SIG-M5 (cell line): ENCODE data around the gene ZDHHC19.
"Not testable (repeated sequence)": the region's sequence is repeated elsewhere in the genome, so short reads cannot be mapped to it uniquely, and the experiment has no call there.

Experiments
- DNase-seq: peaks from one replicate; lab custom pipeline; 2025; lab: John Stamatoyannopoulos, UW

The ZDHHC19 gene

GRCh38 chr3:196225086-196225485 lies 13.9 kb upstream of the ZDHHC19 start:
- no peak for DNase-seq

- no peak for DNase-seq
These were observed 11.8 kb upstream of the ZDHHC19 start for GRCh38 chr3:196222876-196223595.

DNA sequence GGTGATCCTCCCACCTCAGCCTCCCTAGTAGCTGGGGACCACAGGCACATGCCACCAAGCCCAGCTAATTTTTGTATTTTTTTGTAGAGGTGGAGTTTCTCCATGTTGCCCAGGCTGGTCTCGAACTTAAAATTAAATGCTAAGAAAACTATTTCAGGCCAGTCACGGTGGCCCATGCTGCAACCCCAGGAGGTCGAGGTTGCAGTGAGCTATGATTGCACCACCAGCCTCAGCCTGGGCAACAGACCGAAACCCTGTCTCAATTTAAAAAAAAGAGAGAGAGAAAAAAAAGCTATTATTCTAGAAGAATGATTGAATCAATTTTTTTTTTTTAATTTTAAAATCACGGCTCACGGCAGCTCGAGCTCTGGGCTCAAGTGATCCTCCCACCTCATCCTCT lies 9.8 kb upstream of the ZDHHC19 start:
- no peak for DNase-seq

- no peak for DNase-seq
These were observed 9.4 kb upstream of the ZDHHC19 start for GRCh38 chr3:196220587-196220986.

GRCh38 chr3:196219970-196220311 lies 8.7 kb upstream of the ZDHHC19 start:
- no peak for DNase-seq

DNA sequence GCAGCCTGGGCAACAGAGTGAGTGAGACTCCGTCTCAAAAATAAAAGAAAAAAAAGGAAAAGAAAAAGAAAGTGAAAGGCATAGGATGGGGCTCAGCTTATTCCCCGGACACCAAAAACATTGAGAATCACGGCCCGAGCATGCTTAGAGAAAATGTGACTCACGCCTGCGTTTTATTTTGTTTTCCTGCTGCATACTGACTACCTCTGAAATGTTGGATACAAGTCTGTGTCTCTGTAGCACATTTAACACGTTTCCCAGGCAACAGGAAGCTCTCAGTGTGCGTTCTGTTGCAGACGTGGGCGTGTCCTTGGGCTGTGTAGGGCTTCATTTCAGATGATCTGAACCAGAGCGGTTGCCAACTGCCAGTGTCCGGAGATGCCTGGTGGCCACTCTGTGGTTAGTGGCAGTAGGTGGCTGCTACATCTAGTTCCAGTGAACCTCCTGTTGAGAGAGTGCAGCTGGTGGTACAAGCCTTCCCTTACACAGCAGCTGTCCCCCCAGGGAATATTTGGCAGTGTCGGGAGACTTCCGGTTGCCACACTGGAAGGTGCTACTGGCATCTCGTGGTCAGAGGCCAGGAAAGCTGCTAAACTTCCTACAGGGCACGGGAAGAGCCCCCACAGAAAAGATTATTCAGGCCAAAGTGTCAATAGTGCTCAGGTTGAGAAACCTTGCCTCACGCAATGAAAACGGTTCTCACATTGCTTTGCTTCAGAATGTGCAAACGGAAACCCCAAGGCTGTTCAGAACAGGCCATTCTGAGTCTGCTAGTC lies 8.2 kb upstream of the ZDHHC19 start:
- peak; percentile 77 for DNase-seq

DNA sequence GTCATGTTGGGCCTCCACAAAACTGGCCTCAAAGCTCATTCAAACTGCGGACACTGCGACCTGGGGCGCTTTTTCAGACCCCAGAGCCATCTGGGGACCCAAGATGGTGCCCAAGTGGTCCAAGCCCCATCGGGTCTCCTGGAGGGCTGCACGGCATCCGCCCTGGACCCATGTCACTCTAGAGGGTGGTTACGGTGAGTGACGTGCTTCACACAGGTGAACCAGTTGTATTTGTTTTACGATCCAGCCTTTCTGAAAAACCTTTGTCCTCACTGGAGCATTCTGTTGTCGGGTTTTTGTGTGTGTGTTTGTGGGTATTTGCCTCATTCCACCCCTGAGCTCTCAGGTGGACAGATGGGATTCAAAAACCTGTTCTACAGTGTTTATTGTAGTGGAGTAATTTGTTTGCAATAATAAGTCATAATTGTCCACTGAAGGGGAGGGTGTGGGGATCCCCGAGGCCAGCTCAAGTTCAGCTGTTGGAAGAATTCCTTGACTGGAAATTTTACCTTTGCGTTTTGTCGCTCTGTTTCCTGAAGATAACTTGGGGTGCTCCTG lies 7.0 kb upstream of the ZDHHC19 start:
- no peak for DNase-seq

- no peak for DNase-seq
These were observed 6.3 kb upstream of the ZDHHC19 start for GRCh38 chr3:196217307-196218154.

DNA sequence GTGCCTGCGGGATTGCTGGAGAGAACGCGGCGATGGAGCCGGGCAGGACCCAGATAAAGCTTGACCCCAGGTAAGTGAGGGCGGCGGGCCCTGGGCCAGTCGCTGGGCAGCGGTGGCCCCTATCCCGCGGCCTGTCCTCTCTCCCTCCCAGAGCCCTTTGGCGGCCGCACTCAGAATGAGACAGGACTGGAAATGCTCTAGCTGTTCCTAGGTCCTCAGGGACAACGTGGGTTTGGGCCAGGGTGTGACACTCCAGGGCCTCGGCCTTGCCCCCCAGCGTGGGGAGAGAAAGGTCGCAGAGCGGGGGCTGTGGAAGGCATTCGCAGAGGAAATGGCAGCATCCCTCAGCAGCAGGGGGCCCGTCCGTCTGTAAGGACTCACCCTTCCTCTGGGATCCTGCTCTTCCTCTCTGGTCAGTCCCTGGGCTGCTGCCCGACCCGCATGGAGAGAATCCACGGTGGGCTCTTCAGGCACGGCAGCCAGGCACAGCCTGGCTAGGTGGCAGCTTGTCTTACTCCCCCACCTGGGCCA lies 5.5 kb upstream of the ZDHHC19 start:
- no peak for DNase-seq

DNA sequence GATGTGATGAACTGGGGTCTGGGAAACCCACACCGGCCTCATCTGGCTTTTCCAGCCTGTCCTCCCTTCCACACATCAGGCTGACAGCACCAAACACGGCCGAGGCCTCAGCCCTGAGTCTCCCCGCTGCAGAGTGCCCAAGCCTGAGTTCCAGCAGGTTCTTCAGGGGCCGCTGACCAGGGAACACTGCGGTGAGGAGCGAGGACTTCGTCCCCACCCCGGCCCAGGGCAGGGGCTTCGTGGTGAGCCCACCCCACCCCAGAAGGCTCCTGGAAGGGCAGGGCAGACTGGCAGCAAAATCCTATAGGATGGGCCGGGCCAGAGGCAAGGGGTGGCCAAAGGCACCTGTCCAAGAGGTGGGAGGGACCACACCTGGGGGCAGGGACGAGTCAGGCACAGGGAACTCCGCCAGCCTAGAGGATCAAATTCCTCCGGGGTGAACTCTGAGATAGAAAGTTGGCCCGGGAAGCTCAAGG lies 4.9 kb upstream of the ZDHHC19 start, which contains the start of gene SLC51A:
Gene SLC51A (plus strand): TSS at position 446 of the 476 bp plus-strand sequence. CDS start 179 bp downstream, outside the sequence.
- DNase-seq = no peak

DNA sequence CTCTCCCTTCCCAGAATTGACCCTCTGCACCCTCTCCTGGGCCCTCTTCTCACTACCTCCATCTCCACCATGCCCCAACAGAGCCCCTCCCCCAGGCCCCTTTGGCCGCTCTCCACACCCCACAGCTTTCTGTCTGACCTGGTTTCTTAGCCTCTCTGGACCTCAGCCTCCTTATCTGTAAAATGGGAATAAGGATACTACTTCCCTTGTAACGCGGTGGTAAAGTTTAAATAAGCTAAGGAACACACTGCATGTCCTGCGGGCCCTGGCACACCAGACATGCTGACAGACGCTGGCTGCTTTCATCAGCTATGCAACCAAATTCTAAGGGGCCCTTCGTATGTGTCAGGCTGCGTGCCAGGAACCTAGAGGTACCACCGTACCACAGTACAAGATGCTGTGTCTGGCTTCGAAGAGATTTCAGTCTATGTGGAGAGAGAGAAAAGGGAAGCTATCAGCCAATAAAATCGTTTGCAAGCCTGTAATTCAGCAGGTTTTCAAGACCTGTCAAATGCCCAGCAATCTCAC lies 4.4 kb upstream of the ZDHHC19 start:
- no peak for DNase-seq

- DNase-seq = no peak
These were observed 3.7 kb upstream of the ZDHHC19 start for GRCh38 chr3:196214783-196215441.

GRCh38 chr3:196209944-196210672 lies 1.1 kb downstream of the ZDHHC19 start:
- DNase-seq = not testable (repeated sequence)

DNA sequence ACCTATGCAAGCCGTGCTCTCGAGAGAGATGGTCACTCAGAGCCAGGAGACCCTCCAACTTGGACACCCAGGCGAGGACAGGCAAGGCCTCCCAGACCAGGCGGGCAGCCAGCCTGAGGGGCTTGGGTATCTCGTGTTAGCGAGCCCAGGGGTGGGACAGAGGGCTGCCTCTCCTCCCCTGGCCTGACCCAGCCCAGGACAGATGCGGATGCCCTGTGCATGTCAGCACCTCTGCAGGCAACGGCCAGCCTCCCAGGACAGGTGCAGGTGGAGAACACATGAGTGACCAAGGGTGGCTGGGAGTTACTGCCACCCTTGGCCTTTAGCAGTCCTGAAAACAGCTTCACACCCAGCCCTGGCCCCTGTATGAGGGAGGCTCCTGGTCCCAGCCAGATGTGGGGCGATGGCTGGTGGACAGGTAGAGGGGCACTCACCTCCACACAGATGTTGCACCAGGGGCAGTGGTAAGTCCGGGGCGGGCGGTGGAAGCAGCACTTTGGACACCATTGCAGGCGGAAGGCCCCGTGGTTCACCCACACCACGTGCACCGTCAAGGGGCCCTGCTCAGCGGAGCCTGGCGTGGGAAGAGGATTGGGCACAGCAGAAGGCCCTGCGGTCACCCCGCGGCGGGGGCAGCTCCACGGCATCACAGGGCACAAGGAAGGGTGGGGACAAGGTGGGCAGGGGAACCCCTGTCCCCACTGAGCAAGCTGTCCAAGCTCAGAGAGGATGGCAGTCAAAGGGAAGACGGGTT lies 2.1 kb downstream of the ZDHHC19 start:
- no peak for DNase-seq

DNA sequence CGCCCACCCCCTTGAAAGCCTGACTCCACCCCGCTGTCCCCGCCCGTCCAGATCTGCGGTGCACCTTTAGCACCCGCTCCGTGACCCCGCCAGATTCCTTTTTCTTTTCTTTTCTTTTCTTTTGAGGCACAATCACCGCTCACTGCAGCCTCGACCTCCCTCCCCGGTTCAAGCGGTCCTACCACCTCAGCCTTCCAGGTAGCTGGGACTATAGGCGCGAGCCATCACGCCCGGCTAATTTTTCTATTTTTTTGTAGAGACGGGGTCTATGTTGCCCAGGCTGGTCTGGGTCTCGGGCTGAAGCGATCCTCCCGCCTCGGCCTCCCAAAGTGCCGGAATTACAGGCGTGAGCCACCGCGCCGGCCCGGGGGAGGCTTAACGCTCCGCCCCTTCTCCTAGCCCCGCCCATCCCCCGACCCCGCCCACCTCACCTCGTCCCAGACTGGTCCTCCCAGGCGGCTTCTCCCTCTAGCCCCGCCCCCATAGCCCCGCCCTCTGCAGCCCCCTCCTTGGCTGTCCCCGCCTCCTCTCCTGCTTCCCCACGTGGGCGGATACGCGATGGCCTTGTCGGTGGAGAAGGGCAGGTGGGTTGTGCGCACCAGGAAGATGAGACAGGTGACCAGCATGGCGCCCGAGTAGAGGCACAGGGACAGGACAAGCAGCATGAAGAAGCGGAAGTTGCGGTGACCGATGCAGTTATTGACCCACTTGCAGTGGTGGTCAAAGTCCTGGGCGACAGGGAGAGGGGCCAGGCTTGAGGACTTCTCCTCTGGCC lies 3.2 kb downstream of the ZDHHC19 start:
- no peak for DNase-seq

DNA sequence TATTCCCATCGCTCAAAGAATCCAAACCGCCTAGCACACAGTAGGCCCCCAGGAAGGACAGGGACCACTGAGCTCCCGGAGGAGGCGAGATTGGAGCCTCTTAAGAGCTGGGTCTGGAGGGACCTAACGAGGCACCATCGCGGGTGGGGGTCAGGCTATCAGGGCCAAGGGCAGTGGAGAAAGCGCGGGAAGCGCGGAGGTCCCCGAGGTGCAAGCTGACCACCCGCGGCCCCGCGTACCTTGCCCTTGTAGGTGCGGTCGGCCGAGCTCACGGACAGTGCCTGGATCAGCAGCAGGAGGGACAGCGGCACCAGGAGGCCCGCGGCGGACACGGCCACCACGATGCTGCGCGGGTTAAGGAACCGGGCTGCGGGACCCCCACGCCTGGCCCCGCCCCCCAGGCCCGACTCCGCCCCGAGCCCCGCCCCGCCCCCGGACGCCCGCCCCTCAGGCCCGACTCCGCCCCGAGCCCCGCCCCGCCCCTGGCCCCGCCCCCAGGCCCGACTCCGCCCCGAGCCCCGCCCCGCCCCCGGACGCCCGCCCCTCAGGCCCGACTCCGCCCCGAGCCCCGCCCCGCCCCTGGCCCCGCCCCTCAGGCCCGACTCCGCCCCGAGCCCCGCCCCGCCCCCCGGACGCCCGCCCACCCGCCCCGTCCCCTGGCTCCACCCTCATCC lies 3.9 kb downstream of the ZDHHC19 start:
- no peak for DNase-seq

DNA sequence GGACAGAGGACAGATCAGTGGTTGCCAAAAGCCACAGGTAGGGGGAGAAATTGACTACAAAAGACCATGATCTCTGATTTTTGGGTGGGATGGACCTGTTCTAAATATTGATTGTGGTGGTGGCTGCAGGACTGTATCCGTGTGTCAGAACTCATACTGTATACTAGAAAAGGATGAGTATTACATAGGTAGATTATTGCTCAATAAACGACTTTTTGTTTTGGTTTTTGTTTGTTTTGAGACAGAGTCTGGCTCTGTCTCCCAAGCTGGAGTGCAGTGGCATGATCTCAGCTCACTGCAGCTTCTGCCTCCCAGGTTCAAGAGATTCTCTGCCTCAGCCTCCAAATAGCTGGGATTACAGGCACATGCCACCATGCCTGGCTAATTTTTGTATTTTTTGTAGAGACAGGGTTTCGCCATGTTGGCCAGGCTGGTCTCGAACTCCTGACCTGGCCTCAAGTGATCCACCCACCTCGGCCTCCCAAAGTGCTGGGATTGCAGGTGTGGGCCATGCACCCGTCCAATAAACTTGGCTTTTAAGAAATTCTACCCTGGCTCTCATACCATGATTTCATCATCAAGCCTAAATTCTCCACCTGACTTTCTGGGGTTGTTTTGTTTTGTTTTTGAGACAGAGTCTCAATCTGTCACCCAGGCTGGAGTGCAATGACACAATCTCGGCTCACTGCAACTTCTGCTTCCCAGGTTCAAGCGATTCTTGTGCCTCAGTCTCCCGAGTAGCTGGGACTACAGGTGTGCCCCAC lies 5.6 kb downstream of the ZDHHC19 start:
- DNase-seq = not testable (repeated sequence)
